T47D (cell line): ENCODE data around the gene CKAP5.
A peak's percentile ranks its signal among the peaks of the same experiment; 100 is the strongest.
"Not testable (repeated sequence)": the region's sequence is repeated elsewhere in the genome, so short reads cannot be mapped to it uniquely, and the experiment has no call there.

ENCODE experiments used
- DNase-seq, 2 experiments: peaks; one replicate each; pipeline versions ENCODE4 v3.0.0 to v3.0.0-alpha.2; 2011 to 2012; ENCODE audit warnings: low read depth in 1 of 2, low spot score in 1 of 2
- JUND ChIP-seq: IDR thresholded peaks from 2 replicates; pipeline ENCODE4 v1.6.1; 2012; ENCODE audit warnings: low read depth
- in situ Hi-C: cut with HindIII; loops from 2 replicates; pipeline ENCODE4 v1.10.0; 2016; ENCODE audit warnings: low sequenced_read_pairs, low pct_unique_long_range_greater_than_20kb

Gene CKAP5

GRCh38 chr11:46840116-46840515 is 6.0 kb downstream of the CKAP5 start:
- no peak for TF ChIP-seq JUND
- in situ Hi-C loops: no loop called here
- DNase-seq: no peak

- in situ Hi-C loops: no loop called here
- no peak for DNase-seq
- TF ChIP-seq JUND: no peak
Observed at GRCh38 chr11:46838501-46838900, 7.6 kb downstream of the CKAP5 start.

GRCh38 chr11:46837860-46838259 is 8.2 kb downstream of the CKAP5 start:
- in situ Hi-C loops: no loop called here
- no peak for TF ChIP-seq JUND
- no peak for DNase-seq

GRCh38 chr11:46836870-46837269 is 9.2 kb downstream of the CKAP5 start:
- no peak for DNase-seq
- in situ Hi-C loops: no loop called here
- no peak for TF ChIP-seq JUND

GRCh38 chr11:46836431-46836830 is 9.6 kb downstream of the CKAP5 start:
- TF ChIP-seq JUND: no peak
- in situ Hi-C loops: no loop called here
- DNase-seq: no peak

GRCh38 chr11:46835897-46836296 is 10.2 kb downstream of the CKAP5 start:
- in situ Hi-C loops: no loop called here
- no peak for TF ChIP-seq JUND
- no peak for DNase-seq

GRCh38 chr11:46834821-46835220 is 11.3 kb downstream of the CKAP5 start:
- in situ Hi-C loops: no loop called here
- TF ChIP-seq JUND: no peak
- DNase-seq: no peak

- no peak for TF ChIP-seq JUND
- no peak for DNase-seq
- in situ Hi-C loops: no loop called here
Observed at GRCh38 chr11:46832511-46833214, 13.4 kb downstream of the CKAP5 start.

GRCh38 chr11:46827995-46828394 is 18.1 kb downstream of the CKAP5 start:
- in situ Hi-C loops: no loop called here
- TF ChIP-seq JUND: no peak

GRCh38 chr11:46826310-46827044 is 19.6 kb downstream of the CKAP5 start:
- TF ChIP-seq JUND: no peak
- DNase-seq: peak; percentile 39 to 81
- in situ Hi-C loops: no loop called here

More at GRCh38 chr11:46827995-46828394, 18.1 kb downstream of the CKAP5 start:
- peak in 1 of 2 experiments; percentile 15 for DNase-seq

GRCh38 chr11:46808799-46809431 is 37.2 kb downstream of the CKAP5 start:
- no peak for TF ChIP-seq JUND
- in situ Hi-C loops: no loop called here
- DNase-seq: peak in 1 of 2 experiments; percentile 58

GRCh38 chr11:46801694-46802470 is 44.2 kb downstream of the CKAP5 start:
- in situ Hi-C loops: no loop called here

GRCh38 chr11:46800177-46800576 is 45.9 kb downstream of the CKAP5 start:
- in situ Hi-C loops: no loop called here
- no peak for DNase-seq
- TF ChIP-seq JUND: no peak

More at GRCh38 chr11:46801694-46802470, 44.2 kb downstream of the CKAP5 start:
- no peak for TF ChIP-seq JUND
- DNase-seq: no peak

GRCh38 chr11:46799725-46800124 is 46.4 kb downstream of the CKAP5 start:
- DNase-seq, in situ Hi-C loops: not testable (repeated sequence)
